A549 (cell line): ENCODE results near the gene ALPG.

ENCODE experiments used
- CBX8 ChIP-seq: fragments of 200-600 bp; sonication (generic); IDR thresholded peaks from 2 replicates; pipeline ENCODE4 v1.6.1; 2016
- CEBPB ChIP-seq, 2 experiments: fragments of >200 bp in 1 of 2; sonication (Bioruptor Twin) in 1 of 2; formaldehyde crosslinking in 1 of 2; IDR thresholded peaks; 2 replicates each; pipeline ENCODE4 v1.6.1; 2012 to 2016
- CHD2 ChIP-seq: fragments of 150-350 bp; IDR thresholded peaks from 2 replicates; pipeline ENCODE4 v1.6.1; 2014; ENCODE audit warnings: low read length; ENCODE audit not compliant: partially characterized antibody
- EP300 ChIP-seq, 2 experiments: fragments of >200 bp; sonication (Bioruptor Twin); formaldehyde crosslinking; IDR thresholded peaks; 2 replicates in 1 of 2; 3 replicates in 1 of 2; pipeline ENCODE4 v1.6.1; 2016 to 2017
- ESRRA ChIP-seq: fragments of 150-350 bp; IDR thresholded peaks from 2 replicates; pipeline ENCODE4 v1.6.1; 2014; ENCODE audit warnings: mild to moderate bottlenecking, low read length, borderline replicate concordance
- FOSL2 ChIP-seq, 2 experiments: fragments of 450-650 bp in 1 of 2; fragments of >200 bp in 1 of 2; sonication (Bioruptor Twin) in 1 of 2; formaldehyde crosslinking; IDR thresholded peaks; 2 replicates each; pipeline versions ENCODE4 v1.5.0 to v1.6.1; 2016 to 2020; ENCODE audit warnings: mild to moderate bottlenecking in 1 of 2, moderate library complexity in 1 of 2
- JUN ChIP-seq, 2 experiments: fragments of >200 bp; sonication (Bioruptor Twin); formaldehyde crosslinking; IDR thresholded peaks; 2 replicates in 1 of 2; 3 replicates in 1 of 2; pipeline ENCODE4 v1.6.1; 2016 to 2017
- JUNB ChIP-seq: fragments of >200 bp; sonication (Bioruptor Twin); formaldehyde crosslinking; IDR thresholded peaks from 2 replicates; pipeline ENCODE4 v1.6.1; 2016
- PHF8 ChIP-seq: fragments of 200-600 bp; sonication (generic); IDR thresholded peaks from 2 replicates; pipeline ENCODE4 v1.6.1; 2016; ENCODE audit warnings: low read depth, mild to moderate bottlenecking, antibody characterized with exemption, moderate library complexity, borderline replicate concordance
- TF ChIP-seq, protein P1 (sequence below): fragments of >200 bp; sonication (Bioruptor Twin); formaldehyde crosslinking; IDR thresholded peaks from 3 replicates; pipeline ENCODE4 v1.5.1; 2016
- TF ChIP-seq, protein P2 (sequence below): fragments of 250-450 bp; sonication (Bioruptor Pico); IDR thresholded peaks from 2 replicates; pipeline ENCODE4 v1.5.0; 2021; ENCODE audit warnings: mild to moderate bottlenecking, moderate library complexity, borderline replicate concordance
- TF ChIP-seq, protein P3 (sequence below): fragments of 150-350 bp; IDR thresholded peaks from 2 replicates; pipeline ENCODE4 v1.6.1; 2014; ENCODE audit warnings: low read depth, mild to moderate bottlenecking, low read length

DNA sequence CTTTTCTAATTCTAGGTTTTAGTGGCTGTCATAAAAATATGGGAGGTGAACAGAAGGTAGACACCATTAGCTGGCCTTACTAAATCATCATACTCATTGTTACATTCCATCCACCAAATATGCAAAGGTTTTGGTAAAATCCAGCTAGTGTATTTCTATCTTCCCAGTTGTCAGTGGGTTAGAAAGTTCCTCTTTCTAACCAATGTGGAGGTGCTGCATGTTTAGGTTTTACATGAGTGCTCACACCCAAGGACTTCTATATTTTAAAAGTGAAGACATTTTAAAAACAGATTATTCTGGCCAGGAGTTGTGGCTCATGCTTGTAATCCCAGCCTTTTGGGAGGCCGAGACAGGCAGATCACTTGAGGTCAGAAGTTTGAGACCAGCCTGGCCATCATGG is 22.2 kb upstream of the ALPG start:
- TF ChIP-seq CBX8 = no peak
- TF ChIP-seq JUNB = no peak
- TF ChIP-seq ESRRA = no peak
- TF ChIP-seq PHF8 = no peak
- TF ChIP-seq, protein P1, sequence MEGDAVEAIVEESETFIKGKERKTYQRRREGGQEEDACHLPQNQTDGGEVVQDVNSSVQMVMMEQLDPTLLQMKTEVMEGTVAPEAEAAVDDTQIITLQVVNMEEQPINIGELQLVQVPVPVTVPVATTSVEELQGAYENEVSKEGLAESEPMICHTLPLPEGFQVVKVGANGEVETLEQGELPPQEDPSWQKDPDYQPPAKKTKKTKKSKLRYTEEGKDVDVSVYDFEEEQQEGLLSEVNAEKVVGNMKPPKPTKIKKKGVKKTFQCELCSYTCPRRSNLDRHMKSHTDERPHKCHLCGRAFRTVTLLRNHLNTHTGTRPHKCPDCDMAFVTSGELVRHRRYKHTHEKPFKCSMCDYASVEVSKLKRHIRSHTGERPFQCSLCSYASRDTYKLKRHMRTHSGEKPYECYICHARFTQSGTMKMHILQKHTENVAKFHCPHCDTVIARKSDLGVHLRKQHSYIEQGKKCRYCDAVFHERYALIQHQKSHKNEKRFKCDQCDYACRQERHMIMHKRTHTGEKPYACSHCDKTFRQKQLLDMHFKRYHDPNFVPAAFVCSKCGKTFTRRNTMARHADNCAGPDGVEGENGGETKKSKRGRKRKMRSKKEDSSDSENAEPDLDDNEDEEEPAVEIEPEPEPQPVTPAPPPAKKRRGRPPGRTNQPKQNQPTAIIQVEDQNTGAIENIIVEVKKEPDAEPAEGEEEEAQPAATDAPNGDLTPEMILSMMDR = no peak
- TF ChIP-seq, protein P2, sequence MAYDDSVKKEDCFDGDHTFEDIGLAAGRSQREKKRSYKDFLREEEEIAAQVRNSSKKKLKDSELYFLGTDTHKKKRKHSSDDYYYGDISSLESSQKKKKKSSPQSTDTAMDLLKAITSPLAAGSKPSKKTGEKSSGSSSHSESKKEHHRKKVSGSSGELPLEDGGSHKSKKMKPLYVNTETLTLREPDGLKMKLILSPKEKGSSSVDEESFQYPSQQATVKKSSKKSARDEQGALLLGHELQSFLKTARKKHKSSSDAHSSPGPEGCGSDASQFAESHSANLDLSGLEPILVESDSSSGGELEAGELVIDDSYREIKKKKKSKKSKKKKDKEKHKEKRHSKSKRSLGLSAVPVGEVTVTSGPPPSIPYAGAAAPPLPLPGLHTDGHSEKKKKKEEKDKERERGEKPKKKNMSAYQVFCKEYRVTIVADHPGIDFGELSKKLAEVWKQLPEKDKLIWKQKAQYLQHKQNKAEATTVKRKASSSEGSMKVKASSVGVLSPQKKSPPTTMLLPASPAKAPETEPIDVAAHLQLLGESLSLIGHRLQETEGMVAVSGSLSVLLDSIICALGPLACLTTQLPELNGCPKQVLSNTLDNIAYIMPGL (CRISPR knock-in tag) = no peak
- TF ChIP-seq FOSL2 (IDR thresholded peaks at IDR 0.05) = no peak
- TF ChIP-seq FOSL2 (CRISPR knock-in tag; IDR thresholded peaks at IDR 0.05) = no peak
- TF ChIP-seq, protein P3, sequence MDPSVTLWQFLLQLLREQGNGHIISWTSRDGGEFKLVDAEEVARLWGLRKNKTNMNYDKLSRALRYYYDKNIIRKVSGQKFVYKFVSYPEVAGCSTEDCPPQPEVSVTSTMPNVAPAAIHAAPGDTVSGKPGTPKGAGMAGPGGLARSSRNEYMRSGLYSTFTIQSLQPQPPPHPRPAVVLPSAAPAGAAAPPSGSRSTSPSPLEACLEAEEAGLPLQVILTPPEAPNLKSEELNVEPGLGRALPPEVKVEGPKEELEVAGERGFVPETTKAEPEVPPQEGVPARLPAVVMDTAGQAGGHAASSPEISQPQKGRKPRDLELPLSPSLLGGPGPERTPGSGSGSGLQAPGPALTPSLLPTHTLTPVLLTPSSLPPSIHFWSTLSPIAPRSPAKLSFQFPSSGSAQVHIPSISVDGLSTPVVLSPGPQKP = no peak
- TF ChIP-seq CHD2 = no peak
- no peak for TF ChIP-seq CEBPB (IDR thresholded peaks at IDR 0.05)
- TF ChIP-seq JUN (IDR thresholded peaks at IDR 0.05) = no peak
- TF ChIP-seq EP300 (IDR thresholded peaks at IDR 0.05) = no peak
